NCI-H128 (cell line): ENCODE results near the gene EFNA5.
"Not testable (repeated sequence)": the region's sequence is repeated elsewhere in the genome, so short reads cannot be mapped to it uniquely, and the experiment has no call there.

Experiments used
- DNase-seq: peaks from one replicate; lab custom pipeline; 2025; ENCODE audit not compliant: unreplicated experiment; lab: John Stamatoyannopoulos, UW

EFNA5 gene

GRCh38 chr5:107499237-107499636, 171.5 kb downstream of the EFNA5 start:
- no peak for DNase-seq

DNA sequence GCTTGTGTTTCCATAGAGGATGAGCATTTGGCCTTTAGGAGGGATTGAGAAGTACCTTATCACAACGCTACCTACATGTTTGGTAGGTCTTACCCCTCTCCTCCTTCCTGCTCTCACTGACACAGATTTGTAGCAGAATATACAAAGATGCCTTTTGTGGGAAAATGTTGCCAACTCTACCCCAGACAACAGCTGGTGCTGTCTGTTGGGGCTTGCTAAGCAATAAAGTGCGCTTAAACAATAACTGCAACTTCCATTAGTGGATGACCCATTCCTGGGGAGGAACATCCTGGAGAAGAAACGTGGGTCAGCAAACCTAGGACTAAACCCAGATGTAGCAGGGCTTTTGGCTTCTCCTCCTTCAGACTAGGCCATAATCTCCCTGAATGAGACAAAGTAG, 174.3 kb downstream of the EFNA5 start:
- DNase-seq = no peak

DNA sequence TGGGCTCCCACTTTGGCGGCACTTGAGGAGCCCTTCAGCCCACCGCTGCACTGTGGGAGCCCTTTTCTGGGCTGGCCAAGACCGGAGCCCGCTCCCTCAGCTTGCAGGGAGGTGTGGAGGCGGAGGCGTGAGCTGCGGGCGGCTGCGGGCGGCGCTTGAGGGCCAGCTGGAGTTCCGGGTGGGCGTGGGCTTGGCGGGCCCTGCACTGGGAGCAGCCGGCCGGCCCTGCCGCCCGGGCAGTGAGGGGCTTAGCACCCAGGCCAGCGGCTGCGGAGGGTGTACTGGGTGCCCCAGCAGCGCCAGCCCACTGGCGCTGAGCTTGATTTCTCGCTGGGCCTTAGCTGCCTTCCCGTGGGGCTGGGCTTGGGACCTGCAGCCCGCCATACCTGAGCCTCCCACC, 176.6 kb downstream of the EFNA5 start:
- not testable (repeated sequence) for DNase-seq

GRCh38 chr5:107487056-107487542, 183.6 kb downstream of the EFNA5 start:
- DNase-seq = no peak

DNA sequence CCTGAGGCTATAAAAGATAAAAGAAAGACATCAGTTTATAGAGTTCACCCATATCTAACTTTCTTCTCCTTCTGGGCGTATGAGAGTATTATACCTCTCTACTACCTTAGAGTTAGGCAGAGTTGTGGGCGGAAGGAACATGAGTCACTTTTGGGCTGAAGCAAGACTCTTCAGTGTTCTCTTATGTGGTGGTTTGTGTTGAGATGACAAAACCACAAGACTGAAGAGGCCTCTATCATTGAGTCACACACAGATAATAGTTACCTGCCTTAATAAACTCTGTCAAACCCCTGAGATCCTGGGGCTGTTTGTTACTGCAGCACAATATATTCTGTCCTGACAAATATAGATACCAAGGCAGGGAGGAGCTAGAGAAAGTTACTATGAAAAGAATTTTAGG, 184.2 kb downstream of the EFNA5 start:
- no peak for DNase-seq

DNA sequence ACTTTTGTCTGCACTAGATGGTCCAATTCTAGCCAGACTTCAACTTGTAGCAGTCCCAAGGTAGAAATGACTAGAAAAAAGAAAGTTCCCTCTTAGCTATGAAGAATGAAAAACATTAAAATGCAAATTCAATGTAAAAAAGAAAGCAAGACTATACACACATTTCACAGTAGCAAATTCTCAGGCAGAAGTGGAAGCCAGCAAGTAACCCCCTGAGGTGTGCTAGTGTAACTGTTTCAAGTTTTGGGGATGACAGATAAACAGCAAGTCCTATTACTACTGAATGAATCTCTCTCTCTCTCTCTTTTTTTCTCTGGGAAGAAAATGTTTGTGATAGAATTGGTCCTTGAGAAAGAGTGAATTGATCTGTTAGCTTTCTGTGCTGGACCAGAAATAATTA, 185.6 kb downstream of the EFNA5 start:
- no peak for DNase-seq

DNA sequence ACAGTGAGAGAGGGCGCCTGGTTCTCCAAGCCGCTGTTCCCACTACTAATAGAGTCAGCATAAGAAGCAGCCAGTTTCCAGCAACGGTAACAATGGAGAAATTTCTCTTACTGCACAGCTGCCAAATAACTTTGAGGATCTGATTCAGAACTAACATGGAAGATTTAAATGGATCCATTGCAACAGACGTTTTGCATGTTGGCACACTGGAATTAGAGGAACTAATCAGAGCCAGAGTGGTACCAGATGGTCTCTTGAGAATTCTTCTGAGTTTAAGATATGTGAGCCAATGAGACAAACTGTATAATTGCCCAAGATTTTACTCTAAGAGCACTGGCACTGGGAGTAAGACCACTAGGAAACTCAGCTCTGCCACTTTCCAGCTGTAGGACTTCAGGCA, 186.5 kb downstream of the EFNA5 start:
- DNase-seq = no peak

- DNase-seq = no peak
These were observed 187.3 kb downstream of the EFNA5 start for GRCh38 chr5:107483231-107484024.

- DNase-seq = no peak
These were observed 192.6 kb downstream of the EFNA5 start for GRCh38 chr5:107478068-107478641.

GRCh38 chr5:107477492-107477891, 193.2 kb downstream of the EFNA5 start:
- DNase-seq = no peak

DNA sequence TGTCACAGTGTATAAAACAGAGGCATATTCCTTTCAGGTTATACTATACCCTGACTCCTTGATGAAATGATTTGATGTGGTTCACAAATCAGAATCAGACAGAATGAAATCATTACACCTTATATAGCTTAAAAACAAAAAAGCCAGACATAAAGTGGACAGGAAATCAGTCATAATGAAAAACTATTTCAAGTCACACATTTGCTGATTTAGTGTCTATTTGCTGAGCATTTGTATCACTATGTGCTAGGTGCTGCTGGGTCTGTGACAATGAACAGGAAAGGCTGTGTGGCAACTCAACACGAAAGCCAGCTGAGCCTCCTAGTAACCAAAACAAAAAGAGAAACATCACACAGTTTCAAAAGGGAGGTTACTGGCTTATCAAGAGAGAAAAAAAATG, 194.0 kb downstream of the EFNA5 start:
- DNase-seq = no peak

DNA sequence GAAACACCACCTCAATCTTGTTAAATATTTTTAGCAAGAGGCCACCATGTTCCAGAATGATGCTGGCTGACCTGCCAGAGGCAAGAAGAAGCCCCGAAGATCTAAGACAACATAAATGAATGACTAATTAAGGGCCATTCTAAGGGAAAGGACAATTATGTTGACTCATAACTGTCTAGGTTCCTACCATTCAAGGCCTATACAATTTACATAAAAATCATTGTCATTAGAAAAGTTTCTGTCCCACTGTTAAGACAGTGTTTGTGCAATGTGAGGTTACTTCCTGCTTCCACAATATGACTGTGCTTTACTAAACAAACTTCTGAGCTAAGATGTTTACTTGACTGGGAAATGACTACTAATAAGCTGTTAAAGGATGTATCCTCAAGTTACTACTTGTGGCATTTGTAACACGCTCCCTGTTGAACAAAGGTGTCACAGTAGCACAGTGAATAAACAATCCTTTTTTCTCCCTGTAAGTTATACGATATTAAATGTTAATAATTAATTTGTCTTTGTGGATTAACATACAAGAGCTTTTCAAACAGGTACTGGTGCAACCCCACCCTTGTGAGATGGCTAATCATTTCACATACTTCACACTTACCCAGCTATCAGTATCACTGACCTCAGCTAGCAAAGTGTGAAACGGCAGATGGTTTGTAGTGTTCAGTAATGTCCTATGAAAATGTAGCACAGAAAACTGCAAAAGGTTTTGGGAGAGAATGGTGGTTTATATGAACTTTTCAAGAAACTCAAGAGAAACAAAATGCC, 195.8 kb downstream of the EFNA5 start:
- no peak for DNase-seq

DNA sequence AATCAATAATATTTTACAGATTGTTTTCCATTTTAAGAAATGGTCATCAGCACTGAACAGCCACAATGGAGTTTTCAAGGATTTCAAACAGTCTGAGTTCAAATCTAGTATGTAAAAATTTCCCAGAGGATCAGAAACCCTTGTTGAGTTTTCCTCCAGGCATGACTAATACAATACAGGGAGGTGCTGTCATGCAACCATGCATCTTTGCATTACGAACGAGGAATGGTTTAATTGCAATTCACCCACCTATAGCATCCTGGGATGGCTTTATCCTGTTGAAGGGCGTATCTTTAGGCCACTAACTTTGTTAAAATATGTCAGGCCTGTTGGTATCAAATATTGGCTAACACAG, 196.4 kb downstream of the EFNA5 start:
- no peak for DNase-seq

DNA sequence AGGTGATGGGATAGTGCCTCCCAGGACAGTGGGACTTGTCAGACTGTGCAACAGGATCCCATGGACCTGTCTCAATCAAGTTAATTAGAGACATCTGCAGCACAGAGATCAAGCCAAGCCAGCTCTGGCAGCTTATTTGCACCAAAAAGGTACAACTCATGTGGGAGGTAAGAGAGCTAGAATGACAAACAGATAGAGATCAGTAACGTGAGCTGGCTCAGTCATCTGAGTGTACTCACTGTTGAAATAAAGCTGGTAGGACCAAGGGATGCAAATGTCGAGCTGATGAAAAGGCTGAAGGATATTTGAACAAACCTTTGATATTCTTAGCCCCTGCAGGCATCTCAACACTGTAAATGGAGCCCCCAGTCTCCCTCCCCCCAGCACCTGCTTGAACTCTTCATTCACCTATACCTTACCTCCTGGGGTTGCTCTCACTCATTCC, 198.1 kb downstream of the EFNA5 start:
- no peak for DNase-seq

- no peak for DNase-seq
These were observed 200.5 kb downstream of the EFNA5 start for GRCh38 chr5:107470295-107470582.

GRCh38 chr5:107469485-107470294, 201.0 kb downstream of the EFNA5 start:
- no peak for DNase-seq

DNA sequence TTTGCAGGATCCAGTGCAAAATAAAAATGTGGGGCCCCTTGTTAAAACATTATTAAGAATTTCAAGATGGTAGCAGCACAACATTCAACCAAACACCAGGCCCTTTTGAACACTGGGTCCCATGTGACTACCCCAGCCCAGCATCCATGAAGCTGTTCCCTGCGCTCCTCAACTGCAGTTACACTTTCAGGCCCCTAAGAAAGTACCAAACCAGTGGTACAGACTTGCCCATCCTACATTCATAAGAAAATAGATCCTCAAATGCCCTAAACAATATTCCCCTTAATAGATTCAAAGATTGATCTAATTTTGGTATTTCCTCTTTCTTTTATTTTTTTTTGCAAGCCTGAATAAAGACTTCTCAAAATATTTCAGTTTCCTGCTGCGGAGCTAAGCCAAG, 201.7 kb downstream of the EFNA5 start:
- no peak for DNase-seq

- no peak for DNase-seq
These were observed 202.5 kb downstream of the EFNA5 start for GRCh38 chr5:107468276-107468675.

DNA sequence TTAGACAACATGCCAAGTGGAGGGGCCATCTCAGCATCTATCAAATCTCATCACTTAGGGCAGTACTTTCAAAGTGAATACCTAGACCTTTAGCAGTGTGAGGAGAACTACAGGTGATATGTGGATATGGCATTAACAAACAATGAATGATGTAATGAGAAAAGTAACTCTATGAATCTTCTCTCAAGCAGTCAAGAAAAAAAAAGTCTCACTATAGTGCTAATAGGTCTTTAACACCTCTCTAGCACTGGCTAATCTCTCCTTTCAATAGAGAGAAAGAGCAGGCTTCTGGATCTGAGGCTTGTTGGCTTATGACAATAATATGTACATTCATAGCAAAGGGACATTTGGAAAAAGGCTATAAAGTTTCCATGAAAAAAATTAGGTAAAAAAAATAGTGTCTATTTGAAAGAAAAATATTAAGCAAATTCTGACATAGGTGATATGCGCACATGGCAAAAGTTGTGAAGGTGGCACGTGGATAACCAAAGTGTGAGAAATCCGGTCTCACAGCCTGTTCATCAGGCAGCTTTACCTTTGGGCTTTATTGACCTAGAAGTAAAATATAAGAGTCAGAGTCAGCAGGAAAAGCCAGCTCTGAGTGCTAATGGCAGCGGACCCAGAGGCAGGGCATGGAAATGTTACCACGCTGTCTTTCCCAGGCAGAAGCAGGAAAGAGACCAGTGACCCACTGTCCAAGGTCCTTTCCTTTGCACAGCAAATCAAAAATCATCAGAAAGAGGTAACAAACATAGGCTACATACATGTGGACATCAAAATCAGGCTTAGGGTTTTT, 203.4 kb downstream of the EFNA5 start:
- DNase-seq = no peak

- no peak for DNase-seq
These were observed 204.4 kb downstream of the EFNA5 start for GRCh38 chr5:107466233-107466769.
